ENCODE measurements around the gene XCL2.
A peak's percentile ranks its signal among the peaks of the same experiment; 100 is the strongest.

XCL2 gene

DNA sequence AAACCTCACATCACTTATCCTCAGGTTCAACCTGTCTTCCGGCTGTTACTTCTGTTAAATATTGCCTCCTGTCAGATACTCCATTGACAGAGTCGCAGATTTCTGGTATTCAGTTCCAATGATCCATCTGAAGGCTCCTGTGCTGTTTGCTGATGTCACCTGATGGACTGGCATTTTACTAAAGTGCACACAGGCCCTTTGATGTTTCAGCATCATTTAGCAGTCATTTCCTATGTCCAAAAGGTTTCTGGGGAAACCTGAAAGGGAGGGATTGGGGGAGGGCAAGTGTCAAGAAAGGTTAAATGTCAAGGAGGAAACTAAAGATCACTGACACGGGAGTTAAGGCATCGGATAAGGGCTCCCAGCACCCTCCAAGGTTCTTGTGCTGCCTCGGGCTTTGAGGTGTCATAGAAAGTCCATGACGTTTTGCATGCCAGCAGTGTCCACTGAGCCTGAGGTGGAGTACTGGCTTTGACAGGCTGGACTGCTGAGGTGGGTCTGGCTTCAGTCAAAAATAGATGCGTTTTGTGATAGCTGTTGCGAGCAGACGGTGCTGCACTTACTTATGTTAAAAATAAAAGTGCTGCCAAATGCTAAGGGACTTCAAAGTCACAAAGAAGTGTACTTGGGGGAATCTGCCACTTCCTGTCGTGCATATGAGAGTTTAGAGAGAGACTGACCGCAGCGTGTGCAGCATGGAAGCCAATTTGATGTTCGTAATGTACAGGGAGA is 30.8 kb downstream of the XCL2 start:
- no peak for DNase-seq

DNA sequence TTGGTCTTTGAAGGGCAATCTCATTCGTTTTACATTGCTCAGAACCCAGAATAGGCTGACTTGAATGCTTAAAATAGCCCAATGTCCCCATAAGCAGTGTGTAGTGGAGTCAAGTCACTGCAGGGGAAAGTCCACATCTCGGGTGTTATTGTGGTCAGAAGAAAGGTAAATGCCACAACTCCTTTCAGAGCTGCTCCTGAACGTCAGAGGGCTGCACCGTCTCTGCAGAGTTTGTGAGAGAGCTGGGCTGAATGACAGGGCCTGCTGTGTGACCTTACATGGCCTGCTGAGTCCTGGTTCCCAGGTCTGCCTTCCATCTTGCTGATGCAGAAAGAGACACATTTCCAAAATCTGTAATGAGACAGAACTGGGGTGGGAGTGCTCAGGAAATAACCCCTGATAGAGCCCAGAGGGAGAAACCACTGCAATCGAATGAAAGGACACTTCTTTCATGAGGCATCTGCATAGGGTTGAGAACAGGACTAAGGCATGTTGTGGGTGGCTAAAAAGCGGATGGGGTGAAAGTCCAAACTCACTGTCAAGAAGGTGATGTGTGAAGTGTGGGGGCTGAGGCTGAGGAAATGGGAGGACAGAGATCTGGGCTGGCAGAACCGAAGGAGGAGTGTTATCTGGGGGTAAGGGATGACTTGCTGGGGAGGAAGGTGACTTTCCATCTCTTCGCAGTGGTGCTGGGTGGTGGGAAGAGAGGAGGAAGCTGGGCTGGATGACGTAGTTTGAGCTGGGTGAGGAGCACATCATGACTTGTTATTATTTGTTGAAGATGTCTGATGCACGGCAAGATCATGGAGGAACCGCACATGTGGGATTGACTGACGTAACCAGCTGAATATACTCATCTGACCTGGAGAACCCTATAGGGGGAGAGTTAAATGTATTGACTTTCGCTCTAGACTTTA is 33.7 kb downstream of the XCL2 start:
- no peak for DNase-seq

DNA sequence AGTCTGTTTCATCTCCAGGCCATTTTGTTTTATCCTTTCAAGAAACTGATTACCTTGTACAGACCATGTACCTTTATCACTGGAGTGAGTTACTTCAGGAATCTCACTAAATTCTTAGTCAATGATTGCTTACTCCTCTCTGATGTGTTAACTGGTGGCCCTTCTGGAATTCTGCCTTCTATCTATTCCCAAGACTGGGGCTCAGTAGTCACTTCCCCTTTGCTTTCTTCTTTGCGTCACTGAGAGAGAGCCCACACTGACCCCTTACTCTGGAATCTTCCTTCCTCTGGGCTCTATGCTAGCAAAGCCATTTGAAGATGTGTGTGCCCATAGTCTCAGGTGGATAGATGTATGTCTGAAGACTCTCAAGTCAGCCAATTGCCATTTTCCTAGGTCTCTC is 34.6 kb downstream of the XCL2 start:
- DNase-seq = no peak

DNA sequence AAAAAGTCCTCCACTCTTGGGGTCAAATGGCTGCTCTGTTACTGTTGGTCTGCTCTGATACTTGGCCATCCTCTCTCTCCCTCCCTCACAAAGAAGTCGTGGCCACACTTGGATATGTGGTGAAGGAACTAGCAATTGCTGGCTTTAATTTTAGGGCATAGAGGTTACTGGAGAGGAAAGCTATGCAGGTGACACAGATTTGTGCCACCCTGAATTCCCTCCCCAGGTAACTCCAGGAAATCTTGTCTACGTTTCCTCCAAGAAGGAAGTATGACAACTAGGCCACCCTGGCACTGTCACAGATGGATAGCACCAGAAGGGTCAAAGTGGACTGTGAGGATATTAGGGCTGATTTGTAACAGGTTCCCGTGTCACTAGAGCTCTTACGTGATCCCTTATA is 36.0 kb downstream of the XCL2 start:
- no peak for DNase-seq

DNA sequence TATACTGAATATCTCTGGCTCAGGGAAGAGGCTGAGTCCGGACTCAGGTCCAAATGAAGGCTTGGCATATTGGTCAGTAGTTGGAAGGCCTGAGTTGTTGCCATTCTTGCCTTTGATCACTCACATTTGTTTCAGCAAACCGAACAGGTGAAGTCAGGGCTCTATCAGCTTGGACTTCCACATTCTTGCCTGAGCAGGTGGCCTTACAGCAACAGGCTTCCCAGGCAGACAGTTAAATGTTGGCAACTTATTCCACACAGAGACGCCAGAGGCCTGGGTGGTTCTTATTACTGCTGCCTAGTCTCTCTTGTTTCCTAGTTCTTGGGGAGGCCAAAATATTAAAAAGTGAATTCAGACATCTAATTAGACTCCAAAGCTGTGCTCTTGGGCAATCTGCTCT is 36.6 kb downstream of the XCL2 start:
- no peak for DNase-seq

DNA sequence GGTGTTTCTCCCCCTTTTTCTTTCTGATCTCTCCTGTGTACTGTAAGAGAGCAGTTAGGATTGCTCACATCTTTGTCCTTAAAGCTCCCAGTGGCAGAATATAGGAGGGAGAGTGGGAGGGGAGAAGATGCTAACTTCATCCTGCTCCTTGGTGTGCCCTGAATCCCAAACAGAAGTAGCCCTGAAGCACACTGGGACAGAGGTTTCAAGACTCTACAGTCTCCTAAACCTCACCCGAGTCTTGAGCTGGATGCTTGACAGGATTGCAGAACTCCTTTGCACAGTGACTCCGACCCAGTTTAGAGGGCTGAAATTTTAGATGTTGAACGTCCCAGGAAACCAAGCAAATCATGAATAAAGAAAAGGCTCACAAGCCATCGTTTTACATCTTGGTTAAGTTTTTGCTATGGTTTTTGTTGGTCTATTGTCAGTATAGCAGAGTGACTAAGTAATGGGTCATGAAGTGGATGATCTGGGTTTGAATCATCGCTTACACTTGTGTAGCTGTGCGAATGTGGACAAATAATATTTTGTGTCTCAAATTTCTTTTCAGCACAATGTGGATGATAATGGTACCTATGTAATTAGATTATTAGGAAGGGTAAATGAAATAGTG is 37.5 kb downstream of the XCL2 start:
- no peak for DNase-seq

- DNase-seq = no peak
Observed at GRCh38 chr1:168505006-168505405, 38.8 kb downstream of the XCL2 start.

GRCh38 chr1:168504064-168504837 is 39.5 kb downstream of the XCL2 start:
- DNase-seq = peak; percentile 84

DNA sequence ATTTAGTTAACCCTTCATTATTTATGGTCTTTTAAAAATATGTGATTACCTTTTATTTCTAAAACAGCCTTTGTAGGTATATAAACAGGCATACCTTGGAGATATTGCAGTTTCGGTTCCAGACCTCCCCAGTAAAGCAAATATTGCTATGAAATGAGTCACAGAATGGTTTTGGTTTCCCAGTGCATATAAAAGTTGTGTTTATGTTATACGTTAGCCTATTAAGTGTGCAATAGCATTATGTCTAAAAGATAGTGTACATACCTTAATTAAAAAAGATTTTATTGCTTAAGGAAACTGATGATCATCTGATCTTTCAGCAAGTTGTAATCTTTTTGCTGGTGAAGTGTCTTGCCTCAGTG is 44.1 kb downstream of the XCL2 start:
- DNase-seq = no peak

- DNase-seq = peak; percentile 84
Observed at GRCh38 chr1:168498956-168499687, 44.7 kb downstream of the XCL2 start.

GRCh38 chr1:168498159-168498631 is 45.6 kb downstream of the XCL2 start:
- DNase-seq = peak; percentile 63

DNA sequence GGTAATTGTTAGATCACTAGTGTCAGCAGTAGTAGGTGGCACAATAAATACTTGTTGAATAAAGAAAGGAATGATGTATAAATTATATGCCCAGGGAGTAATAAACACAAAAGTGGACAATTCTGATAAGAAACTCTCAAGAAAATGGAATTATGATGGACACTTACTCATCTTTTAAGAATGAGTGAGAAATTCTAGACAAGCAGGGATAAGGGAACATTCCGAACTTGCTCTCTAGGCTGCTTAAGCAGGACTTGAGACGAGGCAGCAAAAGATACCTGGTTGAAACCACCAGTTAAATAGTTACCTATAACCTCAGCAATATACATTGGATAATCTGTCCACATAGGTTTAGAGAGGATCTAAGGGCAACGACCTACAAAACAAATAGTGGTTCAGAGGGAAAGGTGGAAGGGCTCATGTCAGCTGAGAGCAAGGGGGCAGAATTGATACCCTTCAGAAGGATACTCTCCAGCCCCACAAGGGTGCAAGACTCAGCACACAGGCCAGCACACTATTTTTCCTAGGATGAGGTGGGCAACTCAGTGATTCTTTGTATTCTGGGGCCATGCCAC is 46.3 kb downstream of the XCL2 start:
- DNase-seq = no peak

DNA sequence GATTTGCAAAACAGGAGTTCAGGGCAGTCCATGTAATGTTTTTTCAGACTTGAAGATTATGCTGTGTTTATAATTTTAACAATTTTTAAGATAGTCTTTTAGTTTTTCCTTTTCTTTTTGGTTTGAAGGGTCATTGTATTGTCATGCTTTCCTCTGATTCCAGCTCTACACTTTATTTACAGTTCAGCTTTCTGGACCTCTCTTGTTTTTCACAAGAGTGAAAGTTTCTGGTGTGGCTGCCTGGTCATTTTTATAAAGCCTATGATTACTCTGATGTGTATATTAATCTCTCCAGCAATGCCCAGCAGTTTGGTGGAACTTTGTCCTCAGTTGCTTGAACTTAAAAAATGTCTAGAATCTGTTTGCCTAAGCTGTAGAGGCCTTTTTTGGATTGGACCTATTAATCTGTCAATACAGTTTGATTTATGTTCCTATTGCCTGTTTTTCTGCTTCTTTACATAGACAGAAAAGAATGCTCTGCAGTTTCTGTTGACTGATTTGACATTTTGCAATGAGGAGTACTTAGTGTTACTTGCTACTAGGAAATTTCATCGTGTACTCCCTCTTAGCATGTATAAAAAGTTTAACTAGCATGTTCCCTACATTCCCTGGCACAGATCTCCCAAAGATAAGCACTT is 52.2 kb downstream of the XCL2 start:
- no peak for DNase-seq

All from OCI-M1 (cell line).